ENCODE data around the gene FOXD2.

The FOXD2 gene

GRCh38 chr1:47479664-47480063 lies 41.8 kb downstream of the FOXD2 start:
- TF ChIP-seq POLR2AphosphoS5 (IDR thresholded peaks at IDR 0.05; ENCODE audit: low read depth, low read length) (no peak), SIN3A (IDR thresholded peaks at IDR 0.05; ENCODE audit: borderline replicate concordance, insufficient read depth, low read length) (no peak), TAF1 (IDR thresholded peaks at IDR 0.05; ENCODE audit: borderline replicate concordance, insufficient read depth, low read length) (no peak), FOXP2 (optimal IDR thresholded peaks at IDR 0.05; ENCODE audit: borderline replicate concordance, extremely low read depth, extremely low read length, insufficient read depth) (no peak), REST (IDR thresholded peaks at IDR 0.05; ENCODE audit: insufficient read depth in 1 of 2, low read depth in 2 of 2, low read length in 2 of 2) (no peak)

GRCh38 chr1:47481936-47482335 lies 44.1 kb downstream of the FOXD2 start:
- TF ChIP-seq TAF1 (IDR thresholded peaks at IDR 0.05; ENCODE audit: borderline replicate concordance, insufficient read depth, low read length) (no peak), SIN3A (IDR thresholded peaks at IDR 0.05; ENCODE audit: borderline replicate concordance, insufficient read depth, low read length) (no peak), FOXP2 (optimal IDR thresholded peaks at IDR 0.05; ENCODE audit: borderline replicate concordance, extremely low read depth, extremely low read length, insufficient read depth) (no peak), POLR2AphosphoS5 (IDR thresholded peaks at IDR 0.05; ENCODE audit: low read depth, low read length) (no peak), REST (IDR thresholded peaks at IDR 0.05; ENCODE audit: insufficient read depth in 1 of 2, low read depth in 2 of 2, low read length in 2 of 2) (no peak)

- no peak for TF ChIP-seq TAF1 (IDR thresholded peaks at IDR 0.05; ENCODE audit: borderline replicate concordance, insufficient read depth, low read length)
- TF ChIP-seq SIN3A (IDR thresholded peaks at IDR 0.05; ENCODE audit: borderline replicate concordance, insufficient read depth, low read length): no peak
- TF ChIP-seq FOXP2 (optimal IDR thresholded peaks at IDR 0.05; ENCODE audit: borderline replicate concordance, extremely low read depth, extremely low read length, insufficient read depth): no peak
- TF ChIP-seq REST (IDR thresholded peaks at IDR 0.05; ENCODE audit: insufficient read depth in 1 of 2, low read depth in 2 of 2, low read length in 2 of 2): no peak
- TF ChIP-seq POLR2AphosphoS5 (IDR thresholded peaks at IDR 0.05; ENCODE audit: low read depth, low read length): no peak
These were observed 44.9 kb downstream of the FOXD2 start for GRCh38 chr1:47482786-47483185.

- TF ChIP-seq FOXP2 (optimal IDR thresholded peaks at IDR 0.05; ENCODE audit: borderline replicate concordance, extremely low read depth, extremely low read length, insufficient read depth) (no peak), REST (IDR thresholded peaks at IDR 0.05; ENCODE audit: insufficient read depth in 1 of 2, low read depth in 2 of 2, low read length in 2 of 2) (no peak), SIN3A (IDR thresholded peaks at IDR 0.05; ENCODE audit: borderline replicate concordance, insufficient read depth, low read length) (no peak), TAF1 (IDR thresholded peaks at IDR 0.05; ENCODE audit: borderline replicate concordance, insufficient read depth, low read length) (no peak), POLR2AphosphoS5 (IDR thresholded peaks at IDR 0.05; ENCODE audit: low read depth, low read length) (no peak)
These were observed 45.8 kb downstream of the FOXD2 start for GRCh38 chr1:47483651-47484050.

- TF ChIP-seq SIN3A (IDR thresholded peaks at IDR 0.05; ENCODE audit: borderline replicate concordance, insufficient read depth, low read length) (no peak), TAF1 (IDR thresholded peaks at IDR 0.05; ENCODE audit: borderline replicate concordance, insufficient read depth, low read length) (no peak), FOXP2 (optimal IDR thresholded peaks at IDR 0.05; ENCODE audit: borderline replicate concordance, extremely low read depth, extremely low read length, insufficient read depth) (no peak), POLR2AphosphoS5 (IDR thresholded peaks at IDR 0.05; ENCODE audit: low read depth, low read length) (no peak), REST (IDR thresholded peaks at IDR 0.05; ENCODE audit: insufficient read depth in 1 of 2, low read depth in 2 of 2, low read length in 2 of 2) (no peak)
These were observed 48.0 kb downstream of the FOXD2 start for GRCh38 chr1:47485817-47486216.

All from PFSK-1 (cell line).